Embryonic facial prominence (tissue), 1 donor: ENCODE data around the gene STEAP2.
A peak's percentile ranks its signal among the peaks of the same experiment; 100 is the strongest.
"Not testable (repeated sequence)": the region's sequence is repeated elsewhere in the genome, so short reads cannot be mapped to it uniquely, and the experiment has no call there.

Experiments used
- DNase-seq: peaks from one replicate; pipeline ENCODE4 v3.0.0-alpha.2; 2016; ENCODE audit errors: extremely low spot score

The STEAP2 gene

DNA sequence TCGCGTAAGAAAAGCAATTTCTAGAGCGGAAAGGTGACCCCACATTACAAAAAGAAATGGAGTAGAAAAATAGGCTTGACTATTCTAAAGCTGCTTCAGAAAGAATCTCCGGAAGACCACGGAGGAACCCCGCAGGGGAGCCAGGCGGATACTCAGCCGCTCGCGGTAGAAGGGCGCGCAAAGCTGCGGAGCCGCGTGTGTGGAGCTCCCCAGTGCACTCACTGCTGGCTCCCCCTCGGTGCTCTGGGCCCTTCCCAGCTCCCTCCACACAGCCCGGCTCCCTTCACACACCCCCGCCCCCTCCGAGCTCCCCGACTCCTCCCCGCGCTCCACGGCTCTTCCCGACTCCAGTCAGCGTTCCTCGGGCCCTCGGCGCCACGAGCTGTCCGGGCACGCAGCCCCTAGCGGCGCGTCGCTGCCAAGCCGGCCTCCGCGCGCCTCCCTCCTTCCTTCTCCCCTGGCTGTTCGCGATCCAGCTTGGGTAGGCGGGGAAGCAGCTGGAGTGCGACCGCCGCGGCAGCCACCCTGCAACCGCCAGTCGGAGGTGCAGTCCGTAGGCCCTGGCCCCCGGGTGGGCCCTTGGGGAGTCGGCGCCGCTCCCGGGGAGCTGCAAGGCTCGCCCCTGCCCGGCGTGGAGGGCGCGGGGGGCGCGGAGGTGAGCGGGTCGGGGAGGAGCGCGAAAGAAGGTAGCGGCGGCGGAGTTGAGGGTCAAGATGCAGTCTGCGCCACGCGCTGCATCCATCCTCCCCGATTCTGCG lies at the start of gene STEAP2:
STEAP2 (plus strand) TSS at position 350 of the 758 bp plus-strand sequence. CDS start 13,343 bp downstream, outside the sequence.
- DNase-seq = peak; percentile 91

DNA sequence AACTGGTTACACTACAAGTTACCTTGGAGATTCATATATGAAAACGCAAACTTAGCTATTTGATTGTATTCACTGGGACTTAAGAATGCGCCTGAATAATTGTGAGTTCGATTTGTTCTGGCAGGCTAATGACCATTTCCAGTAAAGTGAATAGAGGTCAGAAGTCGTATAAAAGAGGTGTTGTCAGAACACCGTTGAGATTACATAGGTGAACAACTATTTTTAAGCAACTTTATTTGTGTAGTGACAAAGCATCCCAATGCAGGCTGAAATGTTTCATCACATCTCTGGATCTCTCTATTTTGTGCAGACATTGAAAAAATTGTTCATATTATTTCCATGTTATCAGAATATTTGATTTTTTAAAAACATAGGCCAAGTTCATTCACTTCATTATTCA lies 48.0 kb upstream of the STEAP2 start:
- DNase-seq = no peak

- DNase-seq = no peak
Measured at GRCh38 chr7:90165724-90166123, 45.8 kb upstream of the STEAP2 start.

- no peak for DNase-seq
Measured at GRCh38 chr7:90166153-90166552, 45.4 kb upstream of the STEAP2 start.

GRCh38 chr7:90167361-90167760 lies 44.2 kb upstream of the STEAP2 start:
- DNase-seq = no peak

- DNase-seq = no peak
Measured at GRCh38 chr7:90169891-90170290, 41.6 kb upstream of the STEAP2 start.

- DNase-seq = no peak
Measured at GRCh38 chr7:90172121-90172520, 39.4 kb upstream of the STEAP2 start.

- no peak for DNase-seq
Measured at GRCh38 chr7:90172624-90173023, 38.9 kb upstream of the STEAP2 start.

GRCh38 chr7:90173127-90173844 lies 38.3 kb upstream of the STEAP2 start:
- no peak for DNase-seq

GRCh38 chr7:90175667-90176066 lies 35.9 kb upstream of the STEAP2 start:
- no peak for DNase-seq

GRCh38 chr7:90176195-90176594 lies 35.3 kb upstream of the STEAP2 start:
- no peak for DNase-seq

- no peak for DNase-seq
Measured at GRCh38 chr7:90178166-90178565, 33.4 kb upstream of the STEAP2 start.

DNA sequence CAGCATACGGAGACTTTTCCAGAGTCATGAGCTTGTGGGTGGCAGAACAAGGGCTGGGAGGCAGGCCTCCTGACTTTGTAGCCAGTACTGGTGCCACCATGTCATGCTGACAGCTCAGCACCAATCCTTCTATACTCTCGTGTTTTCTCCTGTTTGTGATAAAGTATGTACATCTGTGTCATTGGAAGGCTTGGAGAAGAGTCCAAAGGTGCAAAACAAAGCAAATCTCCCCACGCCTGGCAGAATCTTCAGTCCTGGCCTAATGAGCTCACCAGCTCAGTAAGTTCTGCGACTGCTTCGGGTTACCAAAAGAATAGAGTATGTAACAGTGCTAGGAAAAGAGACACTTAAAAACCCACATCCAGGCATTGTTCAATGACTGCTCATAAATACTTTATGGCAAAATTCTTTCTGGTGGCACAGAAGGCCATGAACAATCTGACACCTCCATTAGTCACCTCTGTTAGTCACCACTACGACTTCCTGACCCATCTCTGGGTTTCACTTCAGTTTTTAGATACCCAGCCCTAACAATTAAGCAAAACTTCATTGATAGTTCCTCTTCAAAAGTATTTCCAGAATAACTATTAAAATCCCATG lies 32.8 kb upstream of the STEAP2 start:
- DNase-seq = no peak

- DNase-seq = no peak
Measured at GRCh38 chr7:90180011-90180585, 31.4 kb upstream of the STEAP2 start.

DNA sequence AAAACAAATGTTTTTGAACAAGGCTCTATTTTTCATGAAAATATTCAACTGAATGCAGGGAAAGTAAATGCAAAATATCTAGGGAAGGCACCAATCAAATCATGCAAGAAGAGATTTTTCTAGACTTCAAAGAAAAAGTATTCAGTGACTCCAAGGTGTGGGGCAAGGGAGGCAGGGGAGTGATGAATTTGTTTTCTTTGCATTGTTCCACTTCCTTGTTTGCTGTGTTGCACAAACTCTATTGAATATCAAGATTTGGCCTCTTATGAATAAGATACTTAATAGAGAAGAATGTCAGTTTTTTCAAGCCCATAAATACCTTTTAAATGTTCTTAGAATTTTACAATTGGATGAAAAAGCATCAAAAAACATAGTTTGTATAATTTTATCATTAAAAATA lies 30.9 kb upstream of the STEAP2 start:
- no peak for DNase-seq

DNA sequence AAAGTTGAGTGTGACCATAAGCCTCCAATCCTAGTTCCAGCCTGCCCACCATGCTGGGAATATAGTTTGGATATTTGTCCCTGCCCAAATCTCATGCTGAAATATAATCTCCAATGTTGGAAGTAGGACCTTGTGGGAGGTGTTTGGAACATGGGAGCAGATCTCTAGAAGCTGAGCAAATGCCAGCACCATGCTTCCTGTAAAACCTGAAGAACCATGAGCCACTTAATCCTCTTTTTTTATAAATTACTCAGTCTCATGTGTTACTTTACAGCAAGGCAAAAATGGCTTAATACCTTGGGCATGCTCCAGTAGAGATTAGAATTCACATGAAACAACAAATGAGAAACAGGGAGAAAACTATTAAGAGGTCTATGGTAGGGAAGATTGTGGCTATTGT lies 30.1 kb upstream of the STEAP2 start:
- no peak for DNase-seq

GRCh38 chr7:90186290-90186689 lies 25.2 kb upstream of the STEAP2 start:
- not testable (repeated sequence) for DNase-seq

DNA sequence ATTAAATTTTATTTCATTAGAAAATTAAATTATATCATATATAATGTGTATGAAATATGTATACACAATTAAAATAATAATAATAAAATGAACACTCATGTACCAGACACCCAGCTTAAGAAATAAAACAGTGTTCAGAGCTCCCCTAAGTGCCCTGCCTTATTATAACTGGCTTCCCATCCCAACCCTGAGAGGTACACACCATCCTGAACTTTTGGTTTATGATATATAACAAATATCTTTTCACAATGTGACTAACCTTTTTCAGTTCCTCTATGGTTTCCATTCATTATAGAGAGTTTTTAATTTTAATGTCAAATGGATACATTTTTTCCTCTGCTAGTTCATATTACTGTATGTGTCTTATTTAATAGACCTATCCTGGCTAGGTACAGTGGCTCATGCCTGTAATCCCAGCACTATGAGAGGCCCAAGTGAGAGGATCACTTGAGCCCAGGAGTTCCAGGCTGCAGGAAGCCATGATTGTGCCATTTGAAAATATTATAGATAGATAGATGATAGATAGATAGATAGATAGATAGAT lies 24.0 kb upstream of the STEAP2 start:
- no peak for DNase-seq

DNA sequence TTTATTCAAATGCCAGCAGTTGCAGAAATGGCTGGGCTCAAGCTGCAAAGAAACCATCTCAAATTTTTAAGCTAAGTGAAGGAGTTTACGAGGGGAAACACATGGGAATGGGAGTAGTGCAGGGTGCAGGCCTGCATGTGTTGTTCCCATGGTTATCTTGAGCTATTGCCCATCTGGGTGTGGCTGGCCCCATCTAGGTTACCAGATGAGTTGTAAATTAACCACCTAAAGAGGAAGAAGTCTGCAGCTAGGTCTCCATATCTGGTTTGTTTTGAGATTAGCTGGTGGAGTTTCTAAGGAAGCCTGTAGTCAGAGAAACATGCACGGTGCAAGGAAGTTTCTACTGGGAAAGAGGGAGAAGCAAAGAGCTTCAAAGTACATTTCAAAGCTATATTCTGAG lies 23.3 kb upstream of the STEAP2 start:
- DNase-seq = no peak

GRCh38 chr7:90190995-90191394 lies 20.5 kb upstream of the STEAP2 start:
- no peak for DNase-seq

DNA sequence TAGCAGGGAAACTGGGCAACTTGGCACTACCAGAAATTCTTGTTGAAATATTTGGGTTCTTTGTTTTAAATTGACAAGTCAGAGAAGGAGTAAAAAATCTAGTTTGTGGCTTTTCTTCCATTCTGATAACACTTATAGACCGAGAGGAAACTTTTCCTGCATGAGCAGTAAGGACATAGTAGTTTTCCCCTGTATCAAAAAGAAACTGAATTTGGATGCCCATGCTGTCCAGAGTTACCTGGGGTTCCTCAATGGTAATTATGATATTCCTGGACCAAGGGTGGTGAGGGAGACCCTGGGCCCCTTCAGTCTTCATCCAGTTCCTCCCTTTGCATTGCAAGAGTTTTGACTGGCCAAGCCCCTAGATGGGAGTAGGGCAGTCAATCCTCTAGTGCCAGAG lies 19.9 kb upstream of the STEAP2 start:
- DNase-seq = no peak
